SK-N-SH treated with all-trans-retinoic acid at 6 μM for 48 hours (cell line): ENCODE results near the gene HSFX1.
A peak's percentile ranks its signal among the peaks of the same experiment; 100 is the strongest.
"Not testable (repeated sequence)": the region's sequence is repeated elsewhere in the genome, so short reads cannot be mapped to it uniquely, and the experiment has no call there.

Experiments
- ATAC-seq: fragments of 200-7000 bp; cut with Tn5 transposase; 3 replicates; pipeline ENCODE4 v1.9.1; 2020; ENCODE audit warnings: mild to moderate bottlenecking, moderate library complexity
- ARNTL ChIP-seq: fragments of 450-650 bp; formaldehyde crosslinking; IDR thresholded peaks from 2 replicates; pipeline ENCODE4 v1.5.0; 2020; ENCODE audit warnings: low read depth, mild to moderate bottlenecking, moderate library complexity, borderline replicate concordance
- BACH2 ChIP-seq: fragments of 250-450 bp; sonication (Bioruptor Pico); IDR thresholded peaks from 2 replicates; pipeline ENCODE4 v1.9.0; 2021; ENCODE audit warnings: mild to moderate bottlenecking, borderline replicate concordance
- CREB5 ChIP-seq: fragments of 250-450 bp; sonication (Bioruptor Pico); IDR thresholded peaks from 2 replicates; pipeline ENCODE4 v1.5.1; 2020; ENCODE audit warnings: low read depth, mild to moderate bottlenecking, moderate library complexity
- CSDC2 ChIP-seq: fragments of 250-450 bp; sonication (Bioruptor Pico); IDR thresholded peaks from 2 replicates; pipeline ENCODE4 v1.5.0; 2020; ENCODE audit warnings: mild to moderate bottlenecking, moderate library complexity
- CSRNP3 ChIP-seq: fragments of 250-450 bp; sonication (Bioruptor Pico); IDR thresholded peaks from 2 replicates; pipeline ENCODE4 v1.5.1; 2021; ENCODE audit warnings: mild to moderate bottlenecking, moderate library complexity
- ESRRG ChIP-seq: fragments of 250-450 bp; sonication (Bioruptor Pico); IDR thresholded peaks from 2 replicates; pipeline ENCODE4 v1.6.1; 2021; ENCODE audit warnings: mild to moderate bottlenecking
- GLIS3 ChIP-seq: fragments of 250-450 bp; sonication (Bioruptor Pico); IDR thresholded peaks from 2 replicates; pipeline ENCODE4 v1.5.0; 2020; ENCODE audit warnings: mild to moderate bottlenecking, moderate library complexity
- ISL1 ChIP-seq: fragments of 250-450 bp; sonication (Bioruptor Pico); IDR thresholded peaks from 2 replicates; pipeline ENCODE4 v2.1.2; 2022; ENCODE audit warnings: mild to moderate bottlenecking, moderate library complexity
- PATZ1 ChIP-seq: fragments of 250-450 bp; sonication (Bioruptor Pico); IDR thresholded peaks from 2 replicates; pipeline ENCODE4 v1.8.0; 2020; ENCODE audit warnings: mild to moderate bottlenecking, moderate library complexity, borderline replicate concordance
- POU6F1 ChIP-seq: fragments of 250-450 bp; sonication (Bioruptor Pico); IDR thresholded peaks from 2 replicates; pipeline ENCODE4 v1.8.0; 2021; ENCODE audit warnings: low read depth, mild to moderate bottlenecking, moderate library complexity, borderline replicate concordance
- PPARA ChIP-seq: fragments of 250-450 bp; sonication (Bioruptor Pico); IDR thresholded peaks from 2 replicates; pipeline ENCODE4 v1.5.0; 2020; ENCODE audit warnings: mild to moderate bottlenecking, borderline replicate concordance
- RARB ChIP-seq: fragments of 250-450 bp; sonication (Bioruptor Pico); IDR thresholded peaks from 2 replicates; pipeline ENCODE4 v1.8.0; 2021; ENCODE audit warnings: mild to moderate bottlenecking, moderate library complexity
- SNAI2 ChIP-seq: fragments of 250-450 bp; sonication (Bioruptor Pico); IDR thresholded peaks from 2 replicates; pipeline ENCODE4 v1.5.0; 2020; ENCODE audit warnings: mild to moderate bottlenecking, moderate library complexity
- ZC3H10 ChIP-seq: fragments of 250-450 bp; sonication (Bioruptor Pico); IDR thresholded peaks from 2 replicates; pipeline ENCODE4 v1.5.1; 2021; ENCODE audit warnings: mild to moderate bottlenecking, moderate library complexity
- ZFP30 ChIP-seq: fragments of 450-650 bp; formaldehyde crosslinking; IDR thresholded peaks from 2 replicates; pipeline ENCODE4 v1.5.0; 2022; ENCODE audit warnings: mild to moderate bottlenecking, moderate library complexity
- ZNF70 ChIP-seq: fragments of 450-650 bp; formaldehyde crosslinking; IDR thresholded peaks from 2 replicates; pipeline ENCODE4 v1.5.0; 2020; ENCODE audit warnings: mild to moderate bottlenecking, moderate library complexity

HSFX1 gene

GRCh38 chrX:149773768-149774167 lies at the start of gene HSFX1:
HSFX1 (plus strand) TSS chrX:149774068; CDS start chrX:149774682, 614 bp downstream.
- not testable (repeated sequence) for ATAC-seq

GRCh38 chrX:149727308-149727707 lies 46.6 kb upstream of the HSFX1 start:
- ATAC-seq = not testable (repeated sequence)

GRCh38 chrX:149742269-149742668 lies 31.6 kb upstream of the HSFX1 start:
- ATAC-seq = peak; percentile 63; the same call in 2 of the 3 replicates

- ATAC-seq = peak; percentile 57
These were observed 27.4 kb upstream of the HSFX1 start for GRCh38 chrX:149746390-149747007.

- no peak for TF ChIP-seq ZC3H10
- no peak for ATAC-seq
These were observed 16.4 kb upstream of the HSFX1 start for GRCh38 chrX:149757206-149758067.

- TF ChIP-seq ZFP30 (CRISPR knock-in tag) (no peak), PPARA (CRISPR knock-in tag) (no peak), ISL1 (CRISPR knock-in tag) (no peak), CREB5 (no peak), RARB (CRISPR knock-in tag) (no peak), CSDC2 (no peak), ARNTL (CRISPR knock-in tag) (no peak), BACH2 (CRISPR knock-in tag) (no peak), POU6F1 (CRISPR knock-in tag) (no peak), SNAI2 (CRISPR knock-in tag) (no peak), GLIS3 (CRISPR knock-in tag) (no peak), CSRNP3 (CRISPR knock-in tag) (no peak)
- TF ChIP-seq, all 23 proteins: peak for 0
- ATAC-seq = no peak
These were observed 15.7 kb upstream of the HSFX1 start for GRCh38 chrX:149758068-149758714.

- ATAC-seq = not testable (repeated sequence)
These were observed 15.2 kb upstream of the HSFX1 start for GRCh38 chrX:149758715-149759078.

GRCh38 chrX:149759824-149760223 lies 14.0 kb upstream of the HSFX1 start:
- ATAC-seq = no peak
- TF ChIP-seq CSRNP3 (CRISPR knock-in tag) = no peak
- TF ChIP-seq CREB5 = no peak
- no peak for TF ChIP-seq PATZ1
- TF ChIP-seq ZNF70 (CRISPR knock-in tag) = no peak
- TF ChIP-seq ESRRG (CRISPR knock-in tag) = no peak
- TF ChIP-seq SNAI2 (CRISPR knock-in tag) = no peak
- no peak for TF ChIP-seq POU6F1 (CRISPR knock-in tag)
